Vagina (tissue), 2 donors: ENCODE data around the gene TMEM108.
A peak's percentile ranks its signal among the peaks of the same experiment; 100 is the strongest.

Source experiments
- POLR2A ChIP-seq, 2 donors: fragments of 450-650 bp; IDR thresholded peaks; one replicate each; pipeline ENCODE4 v1.6.1; 2017; ENCODE audit warnings: antibody characterized with exemption in 2 of 2, mild to moderate bottlenecking in 2 of 2, moderate library complexity in 2 of 2
- POLR2AphosphoS5 ChIP-seq, 2 donors: sonication (generic); formaldehyde crosslinking; IDR thresholded peaks; one replicate each; pipeline ENCODE4 v1.9.0; 2017; ENCODE audit warnings: antibody characterized with exemption in 2 of 2, mild to moderate bottlenecking in 2 of 2, low read depth in 1 of 2; ENCODE audit not compliant: insufficient read depth in 1 of 2

GRCh38 chr3:133248389-133248788 is 210.2 kb downstream of the TMEM108 start:
- TF ChIP-seq POLR2AphosphoS5 (IDR thresholded peaks at IDR 0.05; ENCODE audit: insufficient read depth in 1 of 2, low read depth in 1 of 2): peak in 1 of 2 donors; percentile 9
- TF ChIP-seq POLR2A (IDR thresholded peaks at IDR 0.05): no peak
